ENCODE data around the gene ABI2.
A peak's percentile ranks its signal among the peaks of the same experiment; 100 is the strongest.
"Not testable (repeated sequence)": the region's sequence is repeated elsewhere in the genome, so short reads cannot be mapped to it uniquely, and the experiment has no call there.

ABI2 gene

GRCh38 chr2:203340791-203341487 is 12.7 kb downstream of the ABI2 start:
- DNase-seq (ENCODE audit: low read depth), result peak; percentile 91
- TF ChIP-seq CTCF (IDR thresholded peaks at IDR 0.05; ENCODE audit: low read length, missing control alignments), result no peak
- H3K4me3 ChIP-seq (replicated peaks; ENCODE audit: low read depth, low read length), result no peak overlapping the region

GRCh38 chr2:203341741-203342310 is 13.6 kb downstream of the ABI2 start:
- peak; percentile 7 for DNase-seq (ENCODE audit: low read depth)
- no peak for TF ChIP-seq CTCF (IDR thresholded peaks at IDR 0.05; ENCODE audit: low read length, missing control alignments)
- no peak overlapping the region for H3K4me3 ChIP-seq (replicated peaks; ENCODE audit: low read depth, low read length)

DNA sequence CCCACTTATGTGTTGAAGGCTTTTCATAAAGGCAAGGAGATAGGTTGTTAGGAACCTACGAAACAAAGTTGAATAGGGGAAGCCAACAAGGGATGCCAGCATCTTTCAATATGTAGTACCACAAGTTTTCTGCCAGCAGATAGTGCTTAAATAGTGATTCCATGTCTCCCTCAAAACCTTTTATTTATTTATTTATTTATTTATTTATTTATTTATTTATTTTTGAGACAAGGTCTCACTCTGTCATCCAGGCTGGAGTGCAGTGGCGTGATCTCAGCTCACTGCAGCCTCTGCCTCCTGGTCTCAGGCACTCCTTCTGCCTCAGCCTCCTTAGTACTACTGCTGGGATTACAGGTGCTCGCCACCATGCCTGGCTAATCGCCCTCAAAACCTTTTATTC is 14.2 kb downstream of the ABI2 start:
- not testable (repeated sequence) for DNase-seq (ENCODE audit: low read depth); H3K4me3 ChIP-seq (replicated peaks; ENCODE audit: low read depth, low read length)

DNA sequence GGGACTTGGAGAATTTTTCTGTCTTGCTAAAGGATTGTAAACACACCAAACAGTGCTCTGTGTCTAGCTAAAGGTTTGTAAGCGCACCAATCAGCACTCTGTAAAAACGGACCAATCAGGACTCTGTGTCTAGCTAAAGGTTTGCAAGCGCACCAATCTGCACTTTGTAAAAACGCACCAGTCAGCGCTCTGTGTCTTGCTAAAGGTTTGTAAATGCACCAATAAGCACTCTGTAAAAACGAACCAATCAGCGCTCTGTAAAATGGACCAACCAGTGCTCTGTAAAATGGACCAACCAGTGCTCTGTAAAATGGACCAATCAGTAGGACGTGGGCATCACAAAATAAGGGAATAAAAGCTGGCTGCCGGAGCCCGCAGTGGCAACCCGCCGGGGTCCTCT is 16.5 kb downstream of the ABI2 start:
- H3K4me3 ChIP-seq (replicated peaks; ENCODE audit: low read depth, low read length), result no peak overlapping the region
- no peak for TF ChIP-seq CTCF (IDR thresholded peaks at IDR 0.05; ENCODE audit: low read length, missing control alignments)
- DNase-seq (ENCODE audit: low read depth), result no peak

DNA sequence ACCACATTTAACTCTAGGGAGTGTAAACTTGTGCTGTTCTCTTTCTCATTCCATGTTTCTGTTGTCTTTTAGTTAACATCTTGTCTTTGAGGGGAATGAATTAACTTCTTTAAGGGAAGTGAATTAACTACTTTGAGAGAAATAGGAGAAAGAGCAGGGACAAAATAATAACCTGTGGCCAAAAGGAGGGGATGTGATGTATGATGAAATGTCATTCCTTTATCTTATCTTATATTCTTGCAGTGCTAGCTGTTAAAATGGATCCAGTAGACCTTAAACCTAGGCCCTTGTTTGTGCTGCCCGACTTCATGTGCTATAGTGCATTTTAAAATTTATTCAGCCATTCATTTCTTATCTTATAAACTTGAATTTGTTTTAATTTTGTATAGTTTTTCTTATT is 18.4 kb downstream of the ABI2 start:
- H3K4me3 ChIP-seq (replicated peaks; ENCODE audit: low read depth, low read length), result no peak overlapping the region
- no peak for TF ChIP-seq CTCF (IDR thresholded peaks at IDR 0.05; ENCODE audit: low read length, missing control alignments)
- DNase-seq (ENCODE audit: low read depth), result no peak

- no peak for DNase-seq (ENCODE audit: low read depth)
Observed at GRCh38 chr2:203347375-203347774, 19.2 kb downstream of the ABI2 start.

More at GRCh38 chr2:203347375-203347774, 19.2 kb downstream of the ABI2 start:
- H3K4me3 ChIP-seq (replicated peaks; ENCODE audit: low read depth, low read length), result no peak overlapping the region
- TF ChIP-seq CTCF (IDR thresholded peaks at IDR 0.05; ENCODE audit: low read length, missing control alignments), result no peak

Data from fibroblast of pulmonary artery (primary cell).